Common myeloid progenitor, CD34-positive (primary cell): ENCODE measurements around the gene CMPK2.

Experiments
- CTCF ChIA-PET: fragments of 350-600 bp; sonication (Branson Sonifier 250); formaldehyde crosslinking; loops from one replicate; lab custom pipeline; 2021; ENCODE audit warnings: antibody characterized with exemption; lab: Charles Lee
- POLR2A ChIA-PET: fragments of 350-600 bp; sonication (Branson Sonifier 250); formaldehyde crosslinking; loops from one replicate; lab custom pipeline; 2021; ENCODE audit warnings: antibody characterized with exemption; lab: Charles Lee
- DNase-seq, 3 donors: peaks; one replicate each; pipeline versions ENCODE4 v3.0.0 to v3.0.0-alpha.2; 2013
- H3K27ac ChIP-seq, 2 experiments: 1 replicate in 1 of 2; 2 replicates in 1 of 2; pipeline ENCODE4 v1.7.0; 2013; ENCODE audit warnings: inconsistent platforms in 2 of 2, low read length in 2 of 2, mild to moderate bottlenecking in 2 of 2, low read depth in 1 of 2, moderate library complexity in 1 of 2; ENCODE audit not compliant: severe bottlenecking in 2 of 2, insufficient read depth in 1 of 2, poor library complexity in 1 of 2
- H3K27me3 ChIP-seq, 5 experiments: replicated peaks in 2 of 5; 1 replicate in 3 of 5; 2 replicates in 2 of 5; pipeline versions ENCODE4 v1.6.1 to v1.7.0; 2013; ENCODE audit warnings: low read length in 4 of 5, mild to moderate bottlenecking in 2 of 5, moderate library complexity in 2 of 5, inconsistent platforms in 1 of 5; ENCODE audit not compliant: insufficient read depth in 5 of 5, control insufficient read depth in 4 of 5
- H3K36me3 ChIP-seq, 4 experiments: 1 replicate in 2 of 4; 2 replicates in 2 of 4; pipeline versions ENCODE4 v1.6.1 to v1.7.0; 2013; ENCODE audit warnings: low read length in 3 of 4, control low read depth in 1 of 4, mild to moderate bottlenecking in 1 of 4; ENCODE audit not compliant: control insufficient read depth in 4 of 4, insufficient read depth in 4 of 4
- H3K4me1 ChIP-seq, 4 experiments: 1 replicate in 3 of 4; 2 replicates in 1 of 4; pipeline versions ENCODE4 v1.6.1 to v1.7.1; 2013; ENCODE audit warnings: low read length in 3 of 4, mild to moderate bottlenecking in 3 of 4, control low read depth in 1 of 4, inconsistent platforms in 1 of 4, moderate library complexity in 1 of 4; ENCODE audit not compliant: control insufficient read depth in 4 of 4, insufficient read depth in 4 of 4; ENCODE audit errors: control extremely low read depth in 1 of 4
- H3K4me3 ChIP-seq, 7 experiments: 1 replicate in 4 of 7; 2 replicates in 3 of 7; pipeline versions ENCODE4 v1.5.1 to v1.7.0; 2013; ENCODE audit warnings: mild to moderate bottlenecking in 7 of 7, low read length in 6 of 7, moderate library complexity in 6 of 7, inconsistent platforms in 2 of 7, low read depth in 2 of 7, control low read depth in 1 of 7; ENCODE audit not compliant: insufficient read depth in 4 of 7, control insufficient read depth in 1 of 7; ENCODE audit errors: extremely low read depth in 1 of 7
- H3K9me3 ChIP-seq, 5 experiments: 1 replicate in 4 of 5; 2 replicates in 1 of 5; pipeline versions ENCODE4 v1.6.1 to v1.7.1; 2013; ENCODE audit warnings: low read length in 4 of 5, mild to moderate bottlenecking in 2 of 5, inconsistent platforms in 1 of 5, low read depth in 1 of 5, moderate library complexity in 1 of 5; ENCODE audit not compliant: control insufficient read depth in 4 of 5, insufficient read depth in 2 of 5; ENCODE audit errors: control extremely low read depth in 1 of 5
- WGBS: methylation state at CpG from one replicate; pipeline ENCODE4 v1.1.5; 2013; ENCODE audit not compliant: insufficient coverage; 5-methylcytosine and 5-hydroxymethylcytosine counted together

CMPK2 gene

GRCh38 chr2:6888724-6889123 lies 23.0 kb upstream of the CMPK2 start:
- no peak overlapping the region for H3K4me3 ChIP-seq
- CTCF ChIA-PET = interaction anchor here (1.4 to 1.9 kb wide), 3 partner anchors 8 to 48 kb away, joined by 4 to 10 read pairs (median 4); no protein-coding TSS in a partner anchor
- POLR2A ChIA-PET = no interaction called here
- WGBS = 94% methylated on average over 3 of the region's 4 CpGs
- no peak for DNase-seq
- H3K9me3 ChIP-seq = no peaks in the 10 kb centered on the region
- H3K27me3 ChIP-seq = no peaks in the 10 kb centered on the region
- peaks cover 0 to under 1% (median 0%) of the 10 kb centered on the region in 4 experiments for H3K36me3 ChIP-seq
- H3K4me1 ChIP-seq = peaks cover 10 to 28% (median 23%) of the 10 kb centered on the region in 4 experiments
- no peak overlapping the region for H3K27ac ChIP-seq

GRCh38 chr2:6887751-6888192 lies 22.1 kb upstream of the CMPK2 start:
- Histone ChIP-seq H3K4me3 (no peak overlapping the region), H3K27me3 (no peaks in the 10 kb centered on the region), H3K27ac (peak overlapping the region in 1 of 2 experiments; percentile 62), H3K9me3 (no peaks in the 10 kb centered on the region), H3K36me3 (no peaks in the 10 kb centered on the region), H3K4me1 (peaks cover 10 to 38% (median 30%) of the 10 kb centered on the region in 4 experiments)
- ChIA-PET POLR2A (interaction anchor here (0.5 kb wide), 1 partner anchor 47 kb away, joined by 3 read pairs; no protein-coding TSS in a partner anchor), CTCF (interaction anchor here (0.8 to 3.0 kb wide), 7 partner anchors 9 to 49 kb away, joined by 3 to 20 read pairs (median 4); partner anchors contain the start of genes CMPK2 and RSAD2)
- peak; percentile 53 to 93 (median 82) for DNase-seq
- 19% methylated on average over 3 of the region's 3 CpGs for WGBS

- Histone ChIP-seq H3K4me1 (peaks cover 18 to 55% (median 45%) of the 10 kb centered on the region in 4 experiments), H3K9me3 (no peaks in the 10 kb centered on the region), H3K36me3 (no peaks in the 10 kb centered on the region), H3K27me3 (no peaks in the 10 kb centered on the region), H3K27ac (no peak overlapping the region), H3K4me3 (no peak overlapping the region)
- no peak for DNase-seq
- CTCF ChIA-PET = interaction anchor here (1.2 to 3.0 kb wide), 5 partner anchors 8 to 30 kb away, joined by 4 to 20 read pairs (median 6); partner anchors contain the start of genes CMPK2 and RSAD2
- 75% methylated on average over 2 of the region's 3 CpGs for WGBS
- POLR2A ChIA-PET = interaction anchor here (0.7 to 1.2 kb wide), 3 partner anchors 21 to 166 kb away, joined by 4 to 5 read pairs (median 4); partner anchors contain the start of gene CMPK2
Observed at GRCh38 chr2:6885968-6886367, 20.3 kb upstream of the CMPK2 start.

GRCh38 chr2:6885551-6885950 lies 19.8 kb upstream of the CMPK2 start:
- H3K27me3 ChIP-seq = no peaks in the 10 kb centered on the region
- H3K27ac ChIP-seq = no peak overlapping the region
- H3K4me3 ChIP-seq = no peak overlapping the region
- H3K4me1 ChIP-seq = peaks cover 18 to 58% (median 47%) of the 10 kb centered on the region in 4 experiments
- H3K36me3 ChIP-seq = no peaks in the 10 kb centered on the region
- POLR2A ChIA-PET = interaction anchor here (0.7 to 1.1 kb wide), 2 partner anchors 20 to 167 kb away, joined by 4 to 5 read pairs; partner anchors contain the start of gene CMPK2
- H3K9me3 ChIP-seq = no peaks in the 10 kb centered on the region
- 88% methylated on average over 2 of the region's 2 CpGs for WGBS
- DNase-seq = no peak
- CTCF ChIA-PET = interaction anchor here (1.2 to 3.0 kb wide), 6 partner anchors 9 to 31 kb away, joined by 3 to 20 read pairs (median 5); partner anchors contain the start of genes CMPK2 and RSAD2

- ChIA-PET POLR2A (no interaction called here), CTCF (interaction anchor here (0.8 to 1.1 kb wide), 2 partner anchors 10 to 14 kb away, joined by 3 to 7 read pairs; no protein-coding TSS in a partner anchor)
- no peaks in the 10 kb centered on the region for H3K27me3 ChIP-seq
- H3K36me3 ChIP-seq = no peaks in the 10 kb centered on the region
- H3K4me1 ChIP-seq = peaks cover 27 to 73% (median 57%) of the 10 kb centered on the region in 4 experiments
- DNase-seq = peak in 1 of 3 donors; percentile 26
- no peak overlapping the region for H3K27ac ChIP-seq
- WGBS = 63% methylated on average over 4 of the region's 7 CpGs
- H3K9me3 ChIP-seq = no peaks in the 10 kb centered on the region
- H3K4me3 ChIP-seq = no peak overlapping the region
Observed at GRCh38 chr2:6883448-6884122, 17.9 kb upstream of the CMPK2 start.

GRCh38 chr2:6881516-6881915 lies 15.8 kb upstream of the CMPK2 start:
- Histone ChIP-seq H3K27me3 (no peaks in the 10 kb centered on the region), H3K27ac (peak overlapping the region in 1 of 2 experiments; percentile 80), H3K36me3 (no peaks in the 10 kb centered on the region), H3K4me1 (peaks cover 25 to 74% (median 60%) of the 10 kb centered on the region in 4 experiments), H3K9me3 (no peaks in the 10 kb centered on the region), H3K4me3 (no peak overlapping the region)
- 99% methylated on average over 5 of the region's 5 CpGs for WGBS
- no peak for DNase-seq
- CTCF ChIA-PET = interaction anchor here (2.6 kb wide), 1 partner anchor 14 kb away, joined by 23 read pairs; no protein-coding TSS in a partner anchor
- POLR2A ChIA-PET = no interaction called here
